Measurements from ENCODE around the gene SORT1.

GRCh38 chr1:109354929-109355328 is 42.8 kb downstream of the SORT1 start:
- TF ChIP-seq SRY (CRISPR knock-in tag; IDR thresholded peaks at IDR 0.05): no peak
- no peak for TF ChIP-seq ATF4 (CRISPR knock-in tag; IDR thresholded peaks at IDR 0.05)
- no peak for TF ChIP-seq POLR2A (IDR thresholded peaks at IDR 0.05; ENCODE audit: insufficient read depth in 1 of 2, low read depth in 2 of 2, low read length in 2 of 2)
- no peak for TF ChIP-seq ZNF24 (IDR thresholded peaks at IDR 0.05)
